NCI-H1417 treated with DMSO at 0.1 percent for 48 hours (cell line): ENCODE data around the gene FBN2.
"Not testable (repeated sequence)": the region's sequence is repeated elsewhere in the genome, so short reads cannot be mapped to it uniquely, and the experiment has no call there.

Experiments
- DNase-seq: peaks from one replicate; lab custom pipeline; 2025; lab: John Stamatoyannopoulos, UW

FBN2 gene

GRCh38 chr5:128478386-128479368 is 59.4 kb downstream of the FBN2 start:
- no peak for DNase-seq

GRCh38 chr5:128477944-128478343 is 60.1 kb downstream of the FBN2 start:
- DNase-seq = no peak

DNA sequence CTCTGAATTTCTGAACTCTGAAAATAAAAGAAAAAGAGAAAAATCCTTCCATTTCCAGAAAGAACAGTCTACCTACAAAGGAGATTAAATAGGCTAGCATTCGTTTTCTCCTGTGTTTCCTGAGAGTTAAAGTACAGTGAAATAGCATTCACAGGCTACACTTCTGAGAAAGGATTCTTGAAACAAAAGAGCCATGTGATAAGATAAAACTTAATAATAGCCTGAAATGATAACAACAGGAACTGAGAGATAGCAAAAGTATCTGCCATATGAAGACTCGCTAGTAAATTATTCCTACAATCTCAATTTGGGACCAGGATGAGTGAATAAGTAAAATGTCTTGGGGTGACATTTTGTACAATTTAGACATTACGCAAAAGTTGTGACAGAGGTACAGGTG is 62.4 kb downstream of the FBN2 start:
- no peak for DNase-seq

GRCh38 chr5:128472919-128473318 is 65.1 kb downstream of the FBN2 start:
- DNase-seq = no peak

DNA sequence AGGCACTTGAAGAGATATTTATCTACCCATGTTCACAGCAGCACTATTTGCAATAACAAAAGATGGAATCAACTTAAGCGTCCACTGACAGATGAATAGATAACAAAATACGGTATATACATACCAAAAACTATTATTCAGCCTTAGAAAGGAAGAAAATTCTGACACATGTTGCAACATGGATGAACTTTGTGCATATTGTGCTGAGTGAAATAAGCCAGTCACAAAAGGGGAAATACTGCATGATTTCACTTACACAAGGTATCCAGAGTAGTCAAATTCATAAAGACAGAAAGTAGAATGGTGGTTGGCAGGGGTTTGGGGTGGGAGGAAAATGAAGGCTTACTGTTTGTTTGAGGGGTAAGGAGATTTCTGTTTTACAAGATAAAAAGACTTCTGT is 66.0 kb downstream of the FBN2 start:
- DNase-seq = no peak

DNA sequence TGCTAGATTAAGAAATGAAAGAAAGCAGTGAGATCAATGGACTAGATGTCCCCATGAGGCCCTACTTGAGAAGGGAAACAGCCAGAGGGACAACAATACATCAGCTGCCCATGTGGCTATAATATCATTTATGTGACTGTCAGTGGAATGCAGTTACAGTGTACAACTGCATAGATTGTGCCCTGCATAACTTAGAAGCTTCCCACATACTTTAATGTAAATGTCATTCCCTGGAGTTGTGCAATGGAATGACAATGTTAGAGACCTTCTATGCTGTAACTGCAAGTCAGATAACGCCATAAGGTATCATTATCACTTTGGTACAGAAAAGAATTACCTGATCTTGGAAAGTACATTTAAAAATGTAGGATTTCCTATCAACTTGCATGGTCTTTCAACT is 67.4 kb downstream of the FBN2 start:
- DNase-seq = no peak

DNA sequence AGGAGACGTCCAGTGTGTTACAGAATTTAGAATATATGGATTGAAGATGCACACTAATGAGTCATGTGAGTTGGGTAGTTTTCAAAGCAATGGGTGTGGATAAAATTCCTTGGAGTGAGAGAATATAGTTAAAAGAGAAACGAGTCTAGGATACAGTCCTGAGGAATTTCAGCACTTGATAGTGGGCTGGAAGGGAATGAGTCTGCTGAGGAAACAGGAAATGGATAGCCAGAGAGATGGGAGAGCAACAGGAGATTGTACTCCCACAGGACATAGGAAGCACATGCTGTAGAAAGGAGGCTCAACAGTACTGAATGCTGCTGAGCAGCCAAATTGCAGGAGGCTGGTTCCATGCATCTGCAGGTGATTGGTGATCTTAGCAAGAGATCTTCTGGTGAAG is 68.1 kb downstream of the FBN2 start:
- no peak for DNase-seq

DNA sequence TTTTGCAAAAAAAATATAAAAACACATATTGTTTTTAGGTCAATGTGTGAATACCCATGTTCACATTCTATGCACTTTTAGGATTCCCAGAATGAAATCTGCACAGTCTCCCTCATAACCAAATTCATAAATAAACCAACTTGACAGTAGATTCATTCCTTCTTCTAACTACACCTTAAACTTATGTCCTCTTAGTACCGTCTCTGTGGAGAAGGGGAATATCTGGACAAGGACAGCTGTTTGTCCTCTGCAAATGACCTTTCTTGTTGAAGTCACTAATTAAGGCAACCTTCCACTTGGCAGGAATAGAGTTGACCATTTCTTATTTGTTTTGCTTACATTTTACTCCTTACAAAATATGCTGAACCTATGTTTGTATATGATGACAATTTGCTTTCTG is 71.1 kb downstream of the FBN2 start:
- DNase-seq = no peak

DNA sequence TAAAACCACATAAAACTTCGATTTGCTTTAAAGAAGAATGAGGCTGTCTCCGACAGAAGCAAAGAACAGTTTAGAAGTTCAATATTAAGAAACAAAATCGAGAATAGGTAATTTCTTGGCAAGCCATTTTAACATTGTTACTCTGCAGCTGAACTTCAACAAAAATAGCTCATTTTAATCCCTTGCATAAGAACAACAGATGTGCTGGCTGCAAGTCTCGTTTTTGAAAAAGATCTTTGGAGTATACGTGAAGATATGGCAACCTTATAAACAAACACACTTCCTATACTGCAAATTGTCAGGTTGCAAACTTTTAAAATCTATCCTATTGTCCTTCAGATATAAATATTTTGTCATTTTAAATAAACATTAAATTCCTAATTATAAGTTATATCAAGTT is 71.5 kb downstream of the FBN2 start:
- DNase-seq = no peak

DNA sequence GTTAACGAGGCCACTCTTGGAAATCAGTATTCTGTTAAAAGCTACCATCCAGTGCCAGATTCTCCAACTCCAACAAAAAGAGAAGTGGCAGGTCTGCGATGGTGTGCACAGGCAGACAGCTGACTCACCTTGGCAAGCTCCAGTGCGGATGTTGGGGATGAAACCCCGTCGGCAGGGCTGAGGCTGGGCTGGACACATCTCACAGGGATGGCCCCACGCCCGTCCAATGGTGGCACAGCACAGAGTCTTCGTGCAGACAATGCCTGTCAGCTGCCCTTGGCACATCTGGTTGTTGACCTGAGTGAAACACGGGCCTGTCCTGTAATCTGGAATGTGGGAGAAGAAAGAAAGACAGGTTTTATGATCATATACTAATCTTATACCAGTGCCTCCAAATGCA is 73.4 kb downstream of the FBN2 start:
- DNase-seq = no peak

GRCh38 chr5:128462330-128462729 is 75.7 kb downstream of the FBN2 start:
- no peak for DNase-seq

- DNase-seq = not testable (repeated sequence)
These were observed 80.7 kb downstream of the FBN2 start for GRCh38 chr5:128457147-128457915.

GRCh38 chr5:128455841-128456361 is 82.1 kb downstream of the FBN2 start:
- no peak for DNase-seq

GRCh38 chr5:128453121-128453520 is 84.9 kb downstream of the FBN2 start:
- DNase-seq = no peak

GRCh38 chr5:128447224-128447623 is 90.8 kb downstream of the FBN2 start:
- not testable (repeated sequence) for DNase-seq

GRCh38 chr5:128441941-128442350 is 96.1 kb downstream of the FBN2 start:
- no peak for DNase-seq

GRCh38 chr5:128441165-128441564 is 96.9 kb downstream of the FBN2 start:
- DNase-seq = no peak

- DNase-seq = no peak
These were observed 101.3 kb downstream of the FBN2 start for GRCh38 chr5:128436749-128437188.

- no peak for DNase-seq
These were observed 102.2 kb downstream of the FBN2 start for GRCh38 chr5:128435861-128436260.

GRCh38 chr5:128434993-128435392 is 103.1 kb downstream of the FBN2 start:
- DNase-seq = no peak

DNA sequence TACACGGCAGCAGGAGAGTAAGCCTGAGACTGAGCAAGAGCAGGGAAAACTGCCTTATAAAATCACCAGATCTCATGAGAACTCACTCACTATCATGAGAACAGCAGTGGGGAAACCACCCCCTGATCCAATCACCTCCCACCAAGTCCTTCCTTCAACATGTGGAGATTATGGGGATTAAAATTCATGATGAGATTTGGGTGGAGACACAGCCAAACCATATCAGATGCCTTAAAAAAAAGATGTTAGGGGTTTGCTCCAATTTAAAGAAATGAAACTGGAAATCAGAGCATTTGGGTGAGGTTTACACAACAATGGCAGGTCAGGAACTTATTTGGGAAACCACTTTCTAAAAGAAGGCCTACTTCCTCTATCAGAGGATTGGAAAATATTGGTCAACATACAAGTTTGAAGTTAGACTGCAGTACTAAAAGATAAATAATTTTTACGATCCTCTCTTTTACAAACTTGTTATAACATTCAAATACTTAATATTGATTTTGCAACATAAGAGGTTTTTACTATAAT is 105.1 kb downstream of the FBN2 start:
- DNase-seq = no peak

GRCh38 chr5:128427921-128428320 is 110.1 kb downstream of the FBN2 start:
- no peak for DNase-seq
